Panc1 (cell line): ENCODE measurements around the gene DVL2. TPM values are rescaled to one million over a fixed set of nuclear protein-coding genes. Genes with fewer than 3 reads are reported as not detected.

Experiments used
- ATAC-seq: fragments of 200-7000 bp; cut with Tn5 transposase; 2 replicates; pipeline ENCODE4 v1.9.1; 2020; ENCODE audit warnings: mild to moderate bottlenecking, moderate library complexity
- BruUV-seq: library from RNA; stranded (reverse); fragments of 400-500 nt; replicated peaks from 2 replicates; lab custom pipeline; 2021; lab: Mats Ljungman, UMichigan
- CTCF ChIA-PET: fragments of 300-600 bp; sonication (Branson Sonifier 250); formaldehyde crosslinking; loops from one replicate; lab custom pipeline; 2022; ENCODE audit warnings: antibody characterized with exemption; lab: Charles Lee
- POLR2A ChIA-PET: fragments of 300-600 bp; sonication (Branson Sonifier 250); formaldehyde crosslinking; loops from one replicate; lab custom pipeline; 2022; ENCODE audit warnings: antibody characterized with exemption; lab: Charles Lee
- DNase-seq: peaks from one replicate; pipeline ENCODE4 v3.0.0-alpha.2; 2010; ENCODE audit warnings: low read depth, low spot score
- H3K27ac ChIP-seq: 2 replicates; pipeline ENCODE4 v1.5.1; 2011; ENCODE audit warnings: mild to moderate bottlenecking, low read length, inconsistent platforms
- H3K27me3 ChIP-seq: fragments of 200-500 bp; sonication (Bioruptor generic); 2 replicates; pipeline ENCODE4 v1.6.0; 2014; ENCODE audit warnings: low read length, inconsistent platforms; ENCODE audit not compliant: control insufficient read depth, insufficient read depth
- H3K36me3 ChIP-seq: fragments of 200-500 bp; sonication (Bioruptor generic); 2 replicates; pipeline ENCODE4 v1.5.1; 2014; ENCODE audit warnings: inconsistent platforms, mild to moderate bottlenecking, low read length, moderate library complexity; ENCODE audit not compliant: control insufficient read depth, insufficient read depth
- H3K4me1 ChIP-seq: 2 replicates; pipeline ENCODE4 v1.5.1; 2011; ENCODE audit warnings: inconsistent platforms, mild to moderate bottlenecking, low read length, moderate library complexity; ENCODE audit not compliant: control insufficient read depth, insufficient read depth
- H3K4me3 ChIP-seq, 2 experiments: 2 replicates each; pipeline ENCODE4 v1.5.1; 2011 to 2012; ENCODE audit warnings: low read depth in 2 of 2, low read length in 2 of 2, mild to moderate bottlenecking in 2 of 2, inconsistent platforms in 1 of 2, moderate library complexity in 1 of 2
- H3K9me3 ChIP-seq: fragments of 200-500 bp; sonication (Bioruptor generic); 2 replicates; pipeline ENCODE4 v1.5.1; 2014; ENCODE audit warnings: low read depth, mild to moderate bottlenecking, inconsistent platforms, low read length, moderate library complexity; ENCODE audit not compliant: control insufficient read depth, insufficient read depth
- CTCF ChIP-seq: fragments of 450-650 bp; IDR thresholded peaks from 2 replicates; pipeline ENCODE4 v1.5.1; 2017; ENCODE audit warnings: mild to moderate bottlenecking
- POLR2AphosphoS5 ChIP-seq: IDR thresholded peaks from 2 replicates; pipeline ENCODE4 v1.6.1; 2012; ENCODE audit warnings: mild to moderate bottlenecking, low read depth, low read length, moderate library complexity
- REST ChIP-seq, 2 experiments: IDR thresholded peaks; 2 replicates each; pipeline ENCODE4 v1.6.1; 2011 to 2012; ENCODE audit warnings: low read depth in 2 of 2, control low read depth in 1 of 2, low read length in 1 of 2, mild to moderate bottlenecking in 1 of 2, moderate library complexity in 1 of 2; ENCODE audit not compliant: insufficient read depth in 1 of 2
- SIN3A ChIP-seq: IDR thresholded peaks from 2 replicates; pipeline ENCODE4 v1.6.1; 2012; ENCODE audit warnings: low read depth, mild to moderate bottlenecking, low read length, moderate library complexity, borderline replicate concordance; ENCODE audit not compliant: insufficient read depth
- TCF7L2 ChIP-seq: IDR thresholded peaks from 2 replicates; pipeline ENCODE4 v1.6.1; 2011; ENCODE audit warnings: mild to moderate bottlenecking, low read depth, low read length, inconsistent platforms
- in situ Hi-C: cut with HindIII; loops from 2 replicates; pipeline ENCODE4 v1.10.0; 2016; ENCODE audit warnings: low sequenced_read_pairs, low pct_unique_long_range_greater_than_20kb
- intact Hi-C: fragments of 100-400 bp; cut with micrococcal nuclease; formaldehyde crosslinking; loops from one replicate; pipeline ENCODE4 v1.10.0; 2022; ENCODE audit not compliant: unreplicated experiment
- total RNA-seq: library from RNA; stranded (reverse); gene quantifications from one replicate; pipeline ENCODE4 v1.2.1, GENCODE V29; 2021; ENCODE audit not compliant: unreplicated experiment

DVL2 gene
- total RNA-seq, 1 experiment from 2014 or later, result 84.2 TPM

- H3K36me3 ChIP-seq, result no peaks in the 10 kb centered on the region
- POLR2A ChIA-PET, result no interaction called here
- no peak for TF ChIP-seq SIN3A
- no peak for TF ChIP-seq TCF7L2
- TF ChIP-seq POLR2AphosphoS5, result no peak
- TF ChIP-seq REST (IDR thresholded peaks at IDR 0.05; ENCODE audit: insufficient read depth in 1 of 2, low read depth in 2 of 2, low read length in 1 of 2), result no peak
- TF ChIP-seq CTCF, result no peak
- ATAC-seq (no peak), DNase-seq (no peak)
- in situ Hi-C loops, result no loop called here
- no peak overlapping the region for H3K4me3 ChIP-seq
- H3K27ac ChIP-seq, result no peak overlapping the region
- CTCF ChIA-PET, result no interaction called here
- intact Hi-C loops, result no loop called here
- H3K9me3 ChIP-seq, result no peaks in the 10 kb centered on the region
- H3K27me3 ChIP-seq, result no peaks in the 10 kb centered on the region
- H3K4me1 ChIP-seq, result peaks cover 4% of the 10 kb centered on the region
- BruUV-seq, result no TSS peak
Observed at GRCh38 chr17:7208754-7209460, 25.4 kb downstream of the DVL2 start.

- no peaks in the 10 kb centered on the region for H3K9me3 ChIP-seq
- H3K27ac ChIP-seq, result no peak overlapping the region
- H3K36me3 ChIP-seq, result no peaks in the 10 kb centered on the region
- POLR2A ChIA-PET, result no interaction called here
- in situ Hi-C loops, result no loop called here
- H3K27me3 ChIP-seq, result no peaks in the 10 kb centered on the region
- intact Hi-C loops, result no loop called here
- H3K4me3 ChIP-seq, result no peak overlapping the region
- DNase-seq (no peak), ATAC-seq (no peak)
- H3K4me1 ChIP-seq, result peaks cover 4% of the 10 kb centered on the region
- TF ChIP-seq SIN3A (no peak), CTCF (no peak), TCF7L2 (no peak), REST (IDR thresholded peaks at IDR 0.05; ENCODE audit: insufficient read depth in 1 of 2, low read depth in 2 of 2, low read length in 1 of 2) (no peak), POLR2AphosphoS5 (no peak)
- no TSS peak for BruUV-seq
- CTCF ChIA-PET, result no interaction called here
Observed at GRCh38 chr17:7208027-7208571, 26.2 kb downstream of the DVL2 start.
